Hematopoietic multipotent progenitor cell treated with erythropoietin and hydrocortisone succinate and interleukin-3 and kit ligand, for 17 days (in vitro differentiated cells): Measurements from ENCODE around the gene C3.
"Not testable (repeated sequence)": the region's sequence is repeated elsewhere in the genome, so short reads cannot be mapped to it uniquely, and the experiment has no call there.

Experiments
- DNase-seq: peaks from one replicate; pipeline ENCODE4 v3.0.0-alpha.2; 2015; ENCODE audit warnings: low spot score

Gene C3

GRCh38 chr19:6662702-6663101, 57.7 kb downstream of the C3 start:
- no peak for DNase-seq

DNA sequence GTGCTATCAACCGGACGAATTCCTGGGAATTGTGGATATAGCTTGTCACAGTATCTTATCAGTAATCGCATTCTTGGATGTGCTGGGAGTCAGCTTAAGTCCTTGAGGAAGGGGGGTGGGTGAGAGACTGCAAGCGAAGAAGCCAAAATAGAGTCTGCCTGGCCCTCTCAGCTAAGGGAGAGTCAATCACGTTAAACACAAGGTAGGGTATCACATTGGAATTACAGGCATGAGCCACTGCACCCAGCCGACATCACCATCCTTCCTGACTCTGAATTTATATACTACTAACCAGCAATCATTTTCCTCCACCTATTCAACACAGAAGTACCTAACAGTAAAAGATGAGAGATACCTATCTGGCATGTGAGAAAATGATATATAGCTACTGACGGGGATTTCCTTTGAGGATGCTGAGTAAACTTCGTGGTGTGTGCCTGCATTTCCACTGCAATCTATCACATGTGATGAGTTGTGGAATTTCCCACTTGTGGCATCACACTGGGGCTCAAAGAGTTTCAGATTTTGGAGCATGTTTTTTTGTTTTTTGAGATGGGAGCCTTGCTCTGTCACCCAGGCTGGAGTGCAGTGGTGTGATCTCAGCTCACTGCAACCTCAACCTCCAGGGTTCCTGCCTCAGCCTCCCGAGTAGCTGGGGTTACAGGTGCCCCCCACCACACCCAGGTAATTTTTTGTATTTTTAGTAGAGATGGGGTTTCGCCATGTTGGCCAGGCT, 58.8 kb downstream of the C3 start:
- DNase-seq = not testable (repeated sequence)

DNA sequence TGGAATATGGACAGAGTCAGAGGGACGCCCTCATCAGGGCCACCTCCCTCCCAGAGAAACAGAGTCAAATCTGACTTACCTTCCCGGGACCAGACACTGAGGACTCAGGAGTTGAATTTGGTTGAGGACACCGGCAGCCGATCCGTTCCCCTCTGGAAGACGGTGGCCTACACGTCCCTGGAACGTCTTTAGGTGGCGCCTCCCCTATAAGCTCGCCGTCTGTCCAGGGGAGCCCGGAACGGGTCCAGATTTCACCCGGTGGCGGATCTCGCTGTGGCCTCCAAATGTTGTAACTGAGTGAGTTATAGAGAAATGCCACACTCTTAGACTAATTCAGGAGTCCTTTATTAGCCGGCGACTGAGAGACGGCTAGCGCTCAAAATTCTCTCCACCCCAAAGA, 59.5 kb downstream of the C3 start:
- no peak for DNase-seq

DNA sequence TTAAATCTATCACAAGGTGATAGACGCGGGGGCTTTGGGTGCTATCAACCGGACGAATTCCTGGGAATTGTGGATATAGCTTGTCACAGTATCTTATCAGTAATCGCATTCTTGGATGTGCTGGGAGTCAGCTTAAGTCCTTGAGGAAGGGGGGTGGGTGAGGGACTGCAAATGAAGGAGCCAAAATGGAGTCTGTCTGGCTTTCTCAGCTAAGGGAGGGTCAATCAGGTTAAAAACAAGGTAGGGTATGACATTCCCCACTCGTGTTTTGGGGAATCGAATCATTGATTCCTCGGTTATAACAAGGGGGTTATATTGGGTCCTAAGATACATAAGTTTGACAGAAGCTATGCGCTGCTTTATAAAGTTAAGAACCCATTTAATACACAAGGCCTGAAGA, 64.1 kb downstream of the C3 start:
- not testable (repeated sequence) for DNase-seq

DNA sequence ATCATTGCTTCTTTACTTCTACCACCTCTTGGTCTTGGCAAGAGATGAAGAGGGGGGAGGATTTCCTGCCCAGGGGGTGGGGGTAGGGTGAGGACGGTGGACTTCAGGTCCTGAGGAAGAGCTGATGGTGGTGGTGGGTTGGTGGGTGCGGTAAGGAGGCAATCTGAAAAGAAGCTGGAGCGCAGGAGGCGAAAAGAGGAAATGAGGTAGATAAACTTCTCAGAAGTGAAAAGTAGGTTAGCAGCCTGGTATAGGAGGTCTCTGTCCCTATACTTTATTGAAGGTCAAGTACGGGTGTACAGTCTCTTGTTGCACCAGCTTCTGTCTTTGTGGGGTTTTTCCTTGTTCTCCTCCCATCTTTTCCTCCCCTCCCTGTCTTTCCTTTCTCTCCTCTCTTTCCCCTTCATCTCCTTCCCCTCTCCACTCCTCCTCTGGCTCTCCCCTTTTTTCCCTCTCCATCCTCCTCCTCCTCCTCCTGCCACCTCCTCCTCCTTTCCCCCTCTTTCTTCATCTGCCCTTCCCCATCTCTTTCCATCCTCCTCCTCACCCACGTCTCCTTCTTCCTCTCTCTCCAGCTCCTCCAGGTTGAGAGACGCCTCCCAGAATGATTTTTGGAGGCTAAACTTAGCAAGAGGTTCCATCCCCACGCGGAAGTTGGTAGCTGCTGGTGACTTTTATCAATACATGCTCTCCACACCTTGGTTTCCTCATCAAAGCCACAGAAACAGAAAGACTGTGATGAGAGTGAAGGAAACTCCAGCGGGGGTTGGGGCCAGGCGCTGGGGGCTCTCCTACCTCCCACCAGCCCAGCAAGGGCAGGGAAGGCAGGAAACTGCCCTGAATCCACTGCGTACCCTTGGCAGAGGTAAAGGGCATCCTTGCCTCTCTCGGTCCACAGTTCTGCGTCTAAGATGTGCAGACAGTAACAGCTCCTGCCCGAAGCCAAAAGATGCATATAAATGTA, 65.8 kb downstream of the C3 start:
- DNase-seq = no peak

DNA sequence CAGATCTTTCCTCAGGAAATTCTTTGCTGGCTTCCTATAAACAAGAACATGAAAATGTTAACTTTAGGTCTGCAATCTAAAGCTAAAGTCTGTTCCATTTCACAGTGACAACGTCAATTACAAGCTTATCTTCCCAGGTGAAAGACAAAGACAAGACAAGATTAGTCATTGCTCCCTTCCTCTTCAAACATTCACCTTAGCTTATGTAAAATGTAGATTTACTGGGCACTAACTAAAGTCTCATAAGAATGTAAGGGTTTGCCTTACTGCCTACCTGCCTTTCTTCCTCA, 67.7 kb downstream of the C3 start:
- DNase-seq = no peak

GRCh38 chr19:6651965-6652804, 68.3 kb downstream of the C3 start:
- DNase-seq = no peak

DNA sequence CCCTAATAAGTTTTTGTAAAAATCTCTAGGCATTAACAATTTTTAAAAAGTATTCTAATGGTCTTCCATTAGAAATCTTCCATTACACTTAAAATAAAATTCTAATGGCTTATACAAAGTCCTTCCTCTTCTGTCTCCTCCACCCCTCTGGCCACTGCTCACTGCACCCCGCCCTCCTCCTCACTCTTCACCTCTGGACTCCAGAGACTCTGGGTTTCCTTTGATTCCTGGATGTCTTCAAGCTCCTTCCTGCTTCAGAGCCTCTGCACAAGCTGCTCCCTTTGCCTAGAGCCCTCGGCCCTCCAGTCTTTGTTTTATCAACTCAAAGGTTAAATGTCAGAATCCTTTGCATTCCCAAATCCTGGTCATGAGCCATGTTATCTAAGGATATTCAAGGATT, 71.3 kb downstream of the C3 start:
- no peak for DNase-seq

DNA sequence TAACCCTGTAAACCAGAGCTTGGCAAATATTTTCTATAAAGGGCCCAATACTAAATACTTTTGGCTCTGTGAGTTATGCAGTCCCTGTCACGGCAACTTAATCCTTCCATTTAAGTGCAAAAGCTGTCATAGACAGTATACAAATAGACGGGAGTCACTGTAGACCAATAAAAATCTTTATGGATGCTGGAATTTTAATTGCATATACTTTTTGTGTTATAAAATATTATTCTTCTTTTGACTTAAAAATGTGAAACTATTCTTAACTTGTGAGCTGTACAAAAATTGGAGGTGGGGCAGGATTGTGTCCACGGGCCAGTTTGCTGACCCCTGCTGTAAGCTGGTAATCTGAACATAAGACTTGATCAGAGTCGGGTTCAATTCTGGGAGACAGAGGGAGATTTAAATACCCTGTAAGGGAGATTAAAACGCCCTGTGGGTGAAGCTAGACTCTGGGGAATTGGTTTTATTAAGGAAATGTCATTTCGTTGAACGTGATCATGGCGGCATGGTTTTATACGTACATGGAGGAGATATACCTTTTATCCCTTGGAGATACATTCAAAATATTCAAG, 72.2 kb downstream of the C3 start:
- DNase-seq = no peak

DNA sequence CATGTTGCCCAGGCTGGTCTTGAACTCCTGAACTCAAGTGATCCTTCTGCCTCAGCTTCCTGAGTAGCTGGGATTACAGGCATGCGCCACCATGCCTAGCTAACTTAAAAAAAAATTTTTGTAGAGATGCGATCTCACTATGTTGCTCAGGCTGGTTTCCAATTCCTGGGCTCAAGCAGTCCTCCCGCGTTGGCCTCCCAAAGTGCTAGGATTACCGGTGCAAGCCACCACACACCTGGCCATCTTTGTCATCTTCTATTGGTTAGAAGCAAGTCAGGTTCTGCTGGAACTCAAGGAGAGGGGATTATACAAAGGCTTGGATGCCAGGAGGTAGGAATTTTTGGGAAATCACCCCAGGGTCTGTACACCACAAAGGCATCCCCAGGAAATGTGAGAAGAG, 75.7 kb downstream of the C3 start:
- no peak for DNase-seq

DNA sequence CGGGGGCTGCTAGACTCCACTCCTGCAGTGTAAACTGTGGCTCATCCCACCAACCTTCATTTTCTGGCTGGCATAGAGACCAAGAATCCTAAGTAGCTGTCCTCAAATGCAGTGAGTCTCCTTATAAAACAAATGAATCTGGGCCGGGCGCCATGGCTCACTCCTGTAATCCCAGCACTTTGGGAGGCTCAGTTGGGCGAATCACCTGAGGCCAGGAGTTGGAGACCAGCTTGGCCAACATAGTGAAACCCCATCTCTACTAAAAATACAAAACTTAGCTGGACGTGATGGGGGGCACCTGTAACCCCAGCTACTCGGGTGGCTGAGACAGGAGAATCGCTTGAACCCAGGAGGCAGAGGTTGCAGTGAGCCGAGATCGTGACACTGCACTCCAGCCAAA, 80.1 kb downstream of the C3 start:
- not testable (repeated sequence) for DNase-seq

DNA sequence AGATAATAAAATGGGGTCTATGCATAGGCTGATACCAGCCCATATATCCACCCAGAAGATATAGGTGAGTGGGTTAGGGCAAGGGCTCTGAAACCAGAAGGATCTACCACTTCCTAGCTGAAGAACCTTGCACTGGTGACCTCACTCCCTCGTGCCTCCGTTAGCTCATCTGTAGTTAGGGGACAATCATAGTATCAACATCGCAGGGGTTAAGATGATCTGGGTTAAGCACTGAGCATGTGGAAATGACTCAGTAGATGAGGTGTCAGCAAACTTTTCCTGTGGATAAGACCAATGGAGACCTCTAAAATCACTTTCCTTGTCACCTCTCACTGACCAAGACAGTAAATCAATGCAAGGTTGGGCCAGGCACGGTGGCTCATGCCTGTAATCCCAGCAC, 81.0 kb downstream of the C3 start:
- no peak for DNase-seq

DNA sequence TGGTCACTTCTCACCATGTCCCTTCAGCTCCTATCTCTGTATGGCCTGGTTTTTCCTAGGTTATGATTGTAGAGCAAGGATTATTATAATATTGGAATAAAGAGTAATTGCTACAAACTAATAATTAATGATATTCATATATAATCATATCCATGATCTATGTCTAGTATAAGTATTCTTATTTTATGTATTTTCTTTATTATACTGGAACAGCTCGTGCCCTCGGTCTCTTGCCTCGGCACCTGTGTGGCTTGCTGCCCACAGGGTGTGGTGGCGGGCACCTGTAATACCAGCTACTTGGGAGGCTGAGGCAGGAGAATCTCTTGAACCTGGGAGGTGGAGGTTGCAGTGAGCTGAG, 87.0 kb downstream of the C3 start:
- DNase-seq = not testable (repeated sequence)

- DNase-seq = peak; percentile 63
These were observed 87.5 kb downstream of the C3 start for GRCh38 chr19:6632747-6633455.

GRCh38 chr19:6632002-6632621, 88.3 kb downstream of the C3 start:
- DNase-seq = peak; percentile 81
